Fibroblast of lung (primary cell): ENCODE results near the gene RNF181. TPM values are rescaled to one million over a fixed set of nuclear protein-coding genes. Genes with fewer than 3 reads are reported as not detected.

Experiments
- DNase-seq, 2 donors: peaks; one replicate each; pipeline versions ENCODE4 v3.0.0 to v3.0.0-alpha.2; 2010; ENCODE audit warnings: low read depth in 2 of 2
- H2AFZ ChIP-seq: 2 replicates; pipeline ENCODE4 v1.5.1; 2012; ENCODE audit warnings: low read length, control low read depth, inconsistent platforms
- H3K27ac ChIP-seq: 2 replicates; pipeline ENCODE4 v1.5.1; 2011; ENCODE audit warnings: low read length, control low read depth; ENCODE audit not compliant: insufficient read depth
- H3K27me3 ChIP-seq: 2 replicates; pipeline ENCODE4 v1.5.1; 2011; ENCODE audit warnings: mild to moderate bottlenecking, low read length; ENCODE audit not compliant: control insufficient read depth, insufficient read depth
- H3K36me3 ChIP-seq: 2 replicates; pipeline ENCODE4 v1.5.1; 2011; ENCODE audit warnings: low read length; ENCODE audit not compliant: control insufficient read depth, insufficient read depth
- H3K4me1 ChIP-seq: 2 replicates; pipeline ENCODE4 v1.5.1; 2011; ENCODE audit warnings: low read length; ENCODE audit not compliant: control insufficient read depth, insufficient read depth; ENCODE audit errors: extremely low read depth
- H3K4me2 ChIP-seq: 2 replicates; pipeline ENCODE4 v1.5.1; 2011; ENCODE audit warnings: low read length, control low read depth; ENCODE audit not compliant: insufficient read depth; ENCODE audit errors: extremely low read depth
- H3K4me3 ChIP-seq, 4 experiments: fragments of 200-600 bp in 1 of 4; sonication (generic) in 1 of 4; replicated peaks in 1 of 4; 2 replicates each; pipeline ENCODE4 v1.5.1; 2011 to 2016; ENCODE audit warnings: low read length in 4 of 4, low read depth in 3 of 4, mild to moderate bottlenecking in 3 of 4, control low read depth in 2 of 4, inconsistent platforms in 1 of 4, mixed read lengths in 1 of 4; ENCODE audit not compliant: insufficient read depth in 1 of 4; ENCODE audit errors: control extremely low read depth in 1 of 4
- H3K79me2 ChIP-seq: 2 replicates; pipeline ENCODE4 v1.5.1; 2012; ENCODE audit warnings: mild to moderate bottlenecking, low read length, inconsistent platforms; ENCODE audit not compliant: control insufficient read depth, insufficient read depth
- H3K9ac ChIP-seq: 2 replicates; pipeline ENCODE4 v1.5.1; 2011; ENCODE audit warnings: mild to moderate bottlenecking, low read length, control low read depth; ENCODE audit not compliant: insufficient read depth
- H3K9me3 ChIP-seq: 2 replicates; pipeline ENCODE4 v1.5.1; 2012; ENCODE audit warnings: low read depth, low read length; ENCODE audit not compliant: control insufficient read depth, insufficient read depth
- H4K20me1 ChIP-seq: 2 replicates; pipeline ENCODE4 v1.5.1; 2011; ENCODE audit warnings: low read length; ENCODE audit not compliant: control insufficient read depth, insufficient read depth; ENCODE audit errors: extremely low read depth
- EZH2 ChIP-seq: IDR thresholded peaks from 2 replicates; pipeline ENCODE4 v1.5.1; 2012; ENCODE audit warnings: low read length, control low read depth, mild to moderate bottlenecking; ENCODE audit errors: missing control alignments
- polyA plus RNA-seq, 2 donors: library from polyadenylated mRNA; depleted of rRNA in 1 of 2; stranded (reverse) in 1 of 2; unstranded in 1 of 2; fragments of >200 nt; gene quantifications; 2 replicates each; pipeline ENCODE4 v1.2.1, GENCODE V29; 2011 to 2012; ENCODE audit warnings: missing spikeins in 1 of 2
- total RNA-seq: library from RNA; depleted of rRNA; stranded (reverse); fragments of >200 nt; gene quantifications from 2 replicates; pipeline ENCODE4 v1.2.1, GENCODE V29; 2014
- TF ChIP-seq, protein P1 (sequence below), 2 donors: IDR thresholded peaks in 1 of 2; conservative IDR thresholded peaks in 1 of 2; 1 replicate in 1 of 2; 2 replicates in 1 of 2; pipeline ENCODE4 v1.5.1; 2011 to 2012; ENCODE audit warnings: low read length in 2 of 2, control low read depth in 1 of 2, inconsistent platforms in 1 of 2, low read depth in 1 of 2, mild to moderate bottlenecking in 1 of 2

Gene RNF181
- total and polyA plus RNA-seq, 2 donors (not counting 1 experiment from before 2014, with no cell fraction given), result 247 to 276 TPM

DNA sequence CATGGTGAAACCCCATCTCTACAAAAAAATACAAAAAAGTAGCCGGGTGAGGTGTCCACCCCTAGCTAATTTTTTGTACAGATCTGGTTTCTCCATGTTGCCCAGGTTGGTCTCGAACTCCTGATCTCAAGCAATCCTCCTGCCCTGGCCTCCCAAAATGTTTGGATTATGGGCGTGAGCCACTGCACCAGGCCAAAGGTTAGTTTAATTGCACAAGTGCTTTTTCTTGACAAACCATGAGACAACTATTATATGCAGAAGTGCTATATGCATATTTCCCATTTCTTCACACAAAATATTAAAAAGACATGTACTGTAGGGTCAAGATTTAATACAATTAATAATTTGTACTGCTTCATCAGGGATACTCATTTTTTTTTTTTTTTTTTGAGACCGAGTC, 29.3 kb upstream of the RNF181 start:
- Histone ChIP-seq H3K9me3 (no peaks in the 10 kb centered on the region), H2AFZ (no peak overlapping the region), H3K27ac (no peak overlapping the region), H3K27me3 (peaks cover 3% of the 10 kb centered on the region), H3K36me3 (no peaks in the 10 kb centered on the region), H3K4me3 (no peak overlapping the region), H3K4me1 (no peaks in the 10 kb centered on the region), H3K9ac (no peak overlapping the region), H3K79me2 (no peaks in the 10 kb centered on the region), H4K20me1 (no peaks in the 10 kb centered on the region), H3K4me2 (no peak overlapping the region)
- TF ChIP-seq EZH2, result no peak
- TF ChIP-seq, protein P1, sequence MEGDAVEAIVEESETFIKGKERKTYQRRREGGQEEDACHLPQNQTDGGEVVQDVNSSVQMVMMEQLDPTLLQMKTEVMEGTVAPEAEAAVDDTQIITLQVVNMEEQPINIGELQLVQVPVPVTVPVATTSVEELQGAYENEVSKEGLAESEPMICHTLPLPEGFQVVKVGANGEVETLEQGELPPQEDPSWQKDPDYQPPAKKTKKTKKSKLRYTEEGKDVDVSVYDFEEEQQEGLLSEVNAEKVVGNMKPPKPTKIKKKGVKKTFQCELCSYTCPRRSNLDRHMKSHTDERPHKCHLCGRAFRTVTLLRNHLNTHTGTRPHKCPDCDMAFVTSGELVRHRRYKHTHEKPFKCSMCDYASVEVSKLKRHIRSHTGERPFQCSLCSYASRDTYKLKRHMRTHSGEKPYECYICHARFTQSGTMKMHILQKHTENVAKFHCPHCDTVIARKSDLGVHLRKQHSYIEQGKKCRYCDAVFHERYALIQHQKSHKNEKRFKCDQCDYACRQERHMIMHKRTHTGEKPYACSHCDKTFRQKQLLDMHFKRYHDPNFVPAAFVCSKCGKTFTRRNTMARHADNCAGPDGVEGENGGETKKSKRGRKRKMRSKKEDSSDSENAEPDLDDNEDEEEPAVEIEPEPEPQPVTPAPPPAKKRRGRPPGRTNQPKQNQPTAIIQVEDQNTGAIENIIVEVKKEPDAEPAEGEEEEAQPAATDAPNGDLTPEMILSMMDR (conservative IDR thresholded peaks at IDR 0.05 in 1 of 2, IDR thresholded peaks at IDR 0.05 in 1 of 2; ENCODE audit: low read depth in 1 of 2, low read length in 2 of 2), result no peak
- DNase-seq, result no peak

DNA sequence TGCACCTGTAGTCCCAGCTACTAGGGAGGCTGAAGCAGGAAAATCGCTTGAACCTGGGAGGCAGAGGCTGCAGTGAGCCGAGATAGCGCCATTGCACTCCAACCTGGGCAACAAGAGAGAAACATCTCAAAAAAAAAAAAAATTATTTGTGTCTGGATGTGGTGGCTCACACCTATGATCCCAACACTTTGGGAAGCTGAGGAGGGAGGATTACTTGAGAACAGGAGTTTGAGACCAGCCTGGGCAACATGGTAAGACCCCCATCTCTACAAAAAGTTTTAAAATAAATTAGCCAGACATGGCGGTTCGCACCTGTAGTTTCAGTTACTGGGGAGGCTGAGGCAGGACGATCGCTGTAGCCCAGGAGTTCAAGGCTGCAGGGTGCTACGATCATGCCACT, 19.8 kb upstream of the RNF181 start:
- TF ChIP-seq EZH2, result no peak
- TF ChIP-seq, protein P1 (conservative IDR thresholded peaks at IDR 0.05 in 1 of 2, IDR thresholded peaks at IDR 0.05 in 1 of 2; ENCODE audit: low read depth in 1 of 2, low read length in 2 of 2), result no peak
- no peak overlapping the region for H3K27ac ChIP-seq

DNA sequence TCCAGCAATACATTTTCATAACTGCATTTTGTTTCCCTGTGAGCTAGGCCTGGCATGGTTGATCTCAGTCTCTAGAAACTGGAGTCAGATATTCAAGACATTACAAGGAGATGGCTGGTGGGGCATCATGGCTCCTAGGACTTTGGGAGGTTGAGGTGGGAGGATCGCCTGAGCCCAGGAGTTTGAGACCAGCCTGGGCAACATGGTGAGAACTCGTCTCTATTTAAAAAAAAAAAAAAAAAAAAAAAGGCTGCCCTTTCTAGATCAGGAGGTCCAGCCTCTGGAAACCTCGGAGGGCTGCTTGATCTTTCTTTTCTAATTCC, 18.5 kb upstream of the RNF181 start:
- H3K79me2 ChIP-seq, result no peaks in the 10 kb centered on the region
- H3K36me3 ChIP-seq, result no peaks in the 10 kb centered on the region
- no peaks in the 10 kb centered on the region for H4K20me1 ChIP-seq
- no peak overlapping the region for H2AFZ ChIP-seq
- H3K4me1 ChIP-seq, result peaks cover 20% of the 10 kb centered on the region
- no peak overlapping the region for H3K4me3 ChIP-seq
- no peak overlapping the region for H3K27ac ChIP-seq
- no peak overlapping the region for H3K4me2 ChIP-seq
- no peak for TF ChIP-seq EZH2
- TF ChIP-seq, protein P1 (conservative IDR thresholded peaks at IDR 0.05 in 1 of 2, IDR thresholded peaks at IDR 0.05 in 1 of 2; ENCODE audit: low read depth in 1 of 2, low read length in 2 of 2), result no peak
- H3K9ac ChIP-seq, result no peak overlapping the region
- no peaks in the 10 kb centered on the region for H3K27me3 ChIP-seq
- H3K9me3 ChIP-seq, result no peaks in the 10 kb centered on the region
- no peak for DNase-seq

More for the DNA sequence above, 19.8 kb upstream of the RNF181 start:
- H2AFZ ChIP-seq, result no peak overlapping the region
- H3K9me3 ChIP-seq, result no peaks in the 10 kb centered on the region
- no peak overlapping the region for H3K9ac ChIP-seq
- no peaks in the 10 kb centered on the region for H4K20me1 ChIP-seq
- no peak overlapping the region for H3K4me3 ChIP-seq
- H3K79me2 ChIP-seq, result no peaks in the 10 kb centered on the region
- H3K27me3 ChIP-seq, result no peaks in the 10 kb centered on the region
- no peak for DNase-seq
- H3K4me2 ChIP-seq, result no peak overlapping the region
- peaks cover 20% of the 10 kb centered on the region for H3K4me1 ChIP-seq
- no peaks in the 10 kb centered on the region for H3K36me3 ChIP-seq
